Amniotic stem cell (primary cell): ENCODE results near the gene ADCY3.

Source experiments
- DNase-seq: peaks from one replicate; lab custom pipeline; 2025; lab: John Stamatoyannopoulos, UW

The ADCY3 gene

DNA sequence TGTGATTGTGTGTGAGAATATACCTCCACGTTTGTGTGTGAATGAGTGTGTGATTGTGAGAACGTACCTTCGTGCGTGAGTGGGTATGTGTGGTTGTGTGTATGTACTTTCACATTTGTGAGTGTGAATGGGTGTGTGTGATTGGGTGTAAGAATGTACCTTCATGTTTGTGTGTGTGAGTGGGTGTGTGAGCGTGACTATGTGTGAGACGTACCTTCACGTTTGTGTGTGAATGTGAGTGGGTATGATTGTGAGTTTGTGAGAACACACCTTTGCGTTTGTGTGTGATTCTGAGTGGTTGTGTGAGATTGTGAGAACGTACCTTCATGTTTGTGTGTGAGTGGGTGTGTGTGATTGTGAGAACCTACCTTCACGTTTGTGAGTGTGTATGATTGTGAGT lies 5.8 kb upstream of the ADCY3 start:
- DNase-seq = no peak

GRCh38 chr2:24924732-24925131 lies 4.7 kb upstream of the ADCY3 start:
- no peak for DNase-seq

- DNase-seq = no peak
Measured at GRCh38 chr2:24924266-24924665, 4.2 kb upstream of the ADCY3 start.

DNA sequence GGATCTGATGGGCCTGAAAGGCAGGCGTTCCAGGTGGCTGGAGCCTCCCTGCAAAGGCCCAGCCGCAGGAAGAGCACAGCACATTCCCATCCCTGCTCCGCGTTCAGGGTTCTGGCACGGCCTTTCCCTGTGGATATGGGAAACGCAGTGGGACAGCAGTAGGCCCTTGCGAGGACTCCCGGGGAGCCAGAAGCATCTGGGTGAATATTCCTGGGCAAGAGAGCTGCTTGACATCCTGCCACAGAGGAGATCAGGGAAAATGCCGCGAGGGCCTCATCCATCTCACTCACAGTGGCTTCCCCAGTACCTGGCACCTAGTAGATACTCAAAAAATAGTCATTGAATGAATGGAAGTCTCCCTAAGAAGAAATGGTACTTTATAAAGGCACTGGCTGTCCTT lies 3.1 kb upstream of the ADCY3 start:
- DNase-seq = no peak

DNA sequence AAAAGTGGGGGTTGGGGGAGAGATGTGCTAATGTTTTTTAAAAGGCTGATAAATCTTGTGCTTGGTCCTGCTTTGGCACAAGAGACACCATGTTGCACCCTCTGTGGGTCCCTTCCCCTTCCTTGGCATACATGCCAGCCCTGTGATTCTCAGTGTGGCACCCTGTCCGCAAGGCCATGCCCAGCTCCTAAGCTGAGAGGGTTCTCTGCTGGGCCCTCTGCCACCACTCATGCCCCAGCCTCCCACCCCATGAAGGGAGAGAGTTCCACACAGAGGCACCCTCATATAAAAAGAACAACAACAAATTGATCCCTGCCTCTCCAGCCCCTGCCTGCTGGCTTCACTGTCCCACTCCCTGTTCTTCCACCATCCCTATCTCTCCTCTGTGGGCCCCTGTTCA lies 2.5 kb upstream of the ADCY3 start:
- DNase-seq = no peak

GRCh38 chr2:24920809-24921441 lies 888 bp upstream of the ADCY3 start:
- no peak for DNase-seq

GRCh38 chr2:24919506-24920097 lies 435 bp downstream of the ADCY3 start:
- no peak for DNase-seq

GRCh38 chr2:24919037-24919505 lies 966 bp downstream of the ADCY3 start:
- no peak for DNase-seq

DNA sequence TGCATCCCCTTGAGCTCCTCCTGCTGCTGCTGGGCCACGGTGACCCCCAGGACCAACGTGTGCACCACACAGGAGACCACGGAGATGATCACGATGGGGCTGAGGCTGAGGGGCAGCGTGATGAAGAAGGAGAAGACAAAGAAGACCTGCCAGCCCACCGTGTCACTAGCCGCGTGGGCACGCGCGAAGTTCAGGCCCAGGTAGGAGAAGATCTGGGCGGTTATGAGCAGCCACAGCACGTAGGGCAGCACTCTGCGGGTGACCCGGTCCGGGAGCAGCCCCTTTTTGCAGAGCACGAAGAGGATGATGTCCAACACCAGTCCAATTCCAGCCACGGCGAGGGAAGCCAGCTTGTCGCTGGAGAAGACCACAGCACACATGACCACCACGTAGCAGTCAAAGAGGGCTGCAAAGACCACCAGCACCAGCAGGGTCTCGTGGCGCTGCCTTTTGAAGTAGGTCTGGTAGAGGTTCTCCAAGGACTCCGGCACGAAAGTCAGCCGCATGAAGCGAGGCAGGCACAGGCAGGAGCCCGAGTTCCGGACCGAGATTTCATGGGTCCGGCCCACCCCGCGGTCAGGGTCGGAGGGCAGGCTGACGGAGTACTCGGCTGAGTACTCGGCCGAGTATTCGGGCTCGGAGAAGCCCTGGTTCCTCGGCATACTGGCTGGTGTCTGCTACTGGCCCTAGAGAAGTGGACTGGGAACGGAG lies 1.6 kb downstream of the ADCY3 start:
- no peak for DNase-seq

DNA sequence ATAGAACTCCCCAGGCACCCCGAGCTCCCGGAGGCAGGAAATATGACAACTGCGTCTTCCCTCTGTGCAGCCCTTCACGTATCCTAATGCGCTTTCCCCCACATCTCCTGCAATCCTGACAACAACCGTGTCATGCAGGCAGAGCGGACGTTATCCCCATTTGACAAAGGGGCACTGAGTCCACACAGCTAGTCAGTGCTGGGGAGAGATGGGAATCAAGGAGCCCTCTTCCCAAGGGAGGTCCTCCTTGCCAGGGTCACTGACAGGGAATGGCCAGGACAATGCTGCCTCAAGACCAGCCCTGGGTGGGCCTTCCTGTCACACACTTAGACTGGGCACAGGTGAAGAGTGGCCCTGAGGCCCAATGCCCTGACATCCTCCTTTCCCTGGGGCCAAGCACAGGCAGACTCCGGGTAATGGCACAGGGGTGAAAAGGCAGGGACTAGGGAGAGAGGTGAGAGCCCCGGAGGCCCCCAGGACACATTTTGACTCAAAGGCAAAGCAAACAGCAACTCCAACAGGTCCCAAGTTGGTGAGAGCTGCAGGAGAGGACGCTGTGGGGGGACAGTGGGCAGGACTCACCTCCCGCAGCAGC lies 2.2 kb downstream of the ADCY3 start:
- DNase-seq = no peak

GRCh38 chr2:24917086-24917485 lies 3.0 kb downstream of the ADCY3 start:
- no peak for DNase-seq

DNA sequence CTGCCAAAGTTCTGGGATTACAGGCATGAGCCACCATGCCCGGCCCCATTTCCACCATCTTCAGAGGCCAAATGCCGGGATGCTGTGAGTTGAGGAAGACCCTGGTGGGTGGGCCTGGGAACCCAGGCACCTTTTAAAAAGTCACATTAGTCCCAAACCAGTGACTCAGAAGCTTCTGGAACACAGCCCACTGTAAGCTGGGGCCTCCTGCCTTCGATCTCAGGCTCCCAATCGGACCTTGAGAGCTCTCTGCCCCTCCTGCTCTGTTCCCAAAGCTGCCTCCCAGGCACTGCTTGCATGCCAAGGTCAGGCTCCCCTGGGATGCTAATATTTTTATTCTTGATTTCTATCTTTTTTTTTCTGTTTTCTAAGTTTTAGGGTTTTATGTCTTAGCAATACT lies 4.2 kb downstream of the ADCY3 start:
- DNase-seq = no peak

DNA sequence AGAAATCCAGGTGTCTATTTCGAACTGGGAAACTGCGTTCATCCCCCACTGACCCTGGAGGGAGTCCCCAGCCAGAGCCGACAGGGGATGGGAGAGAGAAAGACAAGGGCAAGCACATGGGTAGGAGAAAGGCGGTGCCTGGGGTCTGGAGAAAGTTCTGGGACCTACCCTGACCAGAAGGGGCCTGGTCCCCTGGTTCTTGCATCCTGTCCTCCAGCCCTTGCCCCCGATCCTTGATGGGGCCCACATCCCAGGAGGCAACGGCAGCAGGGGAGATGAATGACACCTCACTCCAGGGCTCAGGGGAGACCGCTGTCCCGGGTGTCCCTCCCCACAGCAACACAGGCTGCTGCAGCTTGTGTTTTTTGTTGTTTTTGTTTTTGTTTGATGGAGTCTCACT lies 4.9 kb downstream of the ADCY3 start:
- no peak for DNase-seq

GRCh38 chr2:24914713-24915112 lies 5.3 kb downstream of the ADCY3 start:
- no peak for DNase-seq

GRCh38 chr2:24913911-24914310 lies 6.1 kb downstream of the ADCY3 start:
- DNase-seq = no peak

DNA sequence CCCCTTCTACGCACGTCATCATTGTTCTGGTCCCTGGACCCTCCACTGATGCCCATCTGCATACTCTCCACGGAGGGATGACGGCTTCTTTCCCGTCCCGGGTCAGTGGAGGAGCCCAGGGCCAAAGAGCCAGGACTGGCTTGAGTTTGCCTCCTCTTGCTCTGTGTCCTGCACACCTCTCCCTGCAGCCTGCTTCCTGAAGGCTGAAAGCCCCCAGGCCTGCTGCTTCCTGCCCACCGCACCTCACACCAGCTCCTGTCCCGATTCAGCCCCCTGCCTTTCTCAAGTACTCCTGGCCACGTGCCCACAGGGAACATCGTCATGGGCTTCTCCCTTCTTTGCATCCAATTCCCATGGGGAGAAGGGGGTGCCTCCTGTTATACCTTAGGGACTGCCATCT lies 7.1 kb downstream of the ADCY3 start:
- no peak for DNase-seq

- no peak for DNase-seq
Measured at GRCh38 chr2:24912523-24912922, 7.5 kb downstream of the ADCY3 start.

- DNase-seq = no peak
Measured at GRCh38 chr2:24910245-24910644, 9.8 kb downstream of the ADCY3 start.

DNA sequence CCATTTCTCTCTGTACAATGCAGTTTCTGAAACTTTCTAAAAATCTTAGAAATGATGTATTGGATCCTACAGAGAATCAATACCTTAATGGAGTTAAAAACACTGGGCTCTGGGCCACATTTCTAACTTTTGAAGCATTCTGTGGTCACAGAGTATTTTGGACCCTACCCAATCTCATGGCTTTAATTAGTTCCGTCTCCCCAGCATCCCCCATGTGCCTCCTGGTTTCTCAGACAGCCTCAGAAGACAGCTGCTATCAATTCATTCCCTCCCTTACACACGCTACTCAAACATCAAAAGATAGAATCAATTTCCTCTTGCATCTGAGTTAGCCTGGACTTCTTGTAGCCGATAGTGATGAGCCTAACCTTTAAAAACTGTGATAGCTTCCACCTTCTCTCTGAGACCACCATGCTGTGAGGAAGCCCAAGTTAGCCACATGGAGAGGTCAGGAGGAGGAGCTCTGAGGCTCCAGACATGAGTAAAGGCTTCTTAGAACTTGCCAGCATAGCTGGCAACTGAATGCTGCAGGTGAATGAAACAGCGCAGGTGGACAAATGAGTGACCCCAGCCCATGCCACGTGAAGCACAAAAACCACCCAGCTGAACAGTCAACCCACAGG lies 10.4 kb downstream of the ADCY3 start:
- no peak for DNase-seq

- DNase-seq = no peak
Measured at GRCh38 chr2:24908461-24908901, 11.6 kb downstream of the ADCY3 start.

- DNase-seq = no peak
Measured at GRCh38 chr2:24907116-24907515, 12.9 kb downstream of the ADCY3 start.

- no peak for DNase-seq
Measured at GRCh38 chr2:24906466-24906865, 13.6 kb downstream of the ADCY3 start.
